ENCODE data around the gene MAP2K6.

Gene MAP2K6

GRCh38 chr17:69431835-69432234, 17.3 kb downstream of the MAP2K6 start:
- TF ChIP-seq CTCF (IDR thresholded peaks at IDR 0.05; ENCODE audit: borderline replicate concordance, extremely low read depth, low read length, poor library complexity, severe bottlenecking) (no peak), EZH2 (IDR thresholded peaks at IDR 0.05; ENCODE audit: borderline replicate concordance, low read depth, low read length, severe bottlenecking) (no peak)
- Histone ChIP-seq H3K36me3 (ENCODE audit: insufficient read depth, low read length) (no peaks in the 10 kb centered on the region), H3K4me2 (ENCODE audit: insufficient read depth, low read length) (no peak overlapping the region), H3K4me1 (ENCODE audit: insufficient read depth, low read length) (no peaks in the 10 kb centered on the region), H3K4me3 (ENCODE audit: low read depth in 1 of 2, low read length in 2 of 2) (no peak overlapping the region), H3K9me3 (ENCODE audit: insufficient read depth, low read length, severe bottlenecking) (no peaks in the 10 kb centered on the region), H4K20me1 (ENCODE audit: insufficient read depth, low read length) (no peaks in the 10 kb centered on the region), H3K79me2 (ENCODE audit: insufficient read depth, low read length) (no peaks in the 10 kb centered on the region), H3K27ac (ENCODE audit: low read length) (no peak overlapping the region), H2AFZ (ENCODE audit: low read depth, low read length) (no peak overlapping the region), H3K27me3 (ENCODE audit: insufficient read depth, low read length, poor library complexity) (no peaks in the 10 kb centered on the region), H3K9ac (ENCODE audit: low read depth, low read length) (no peak overlapping the region)
- ATAC-seq (ENCODE audit: insufficient read depth, low read depth) (no peak), DNase-seq (no peak)

GRCh38 chr17:69433093-69433492, 18.6 kb downstream of the MAP2K6 start:
- H3K79me2 ChIP-seq (ENCODE audit: insufficient read depth, low read length), result no peaks in the 10 kb centered on the region

GRCh38 chr17:69434164-69434579, 19.7 kb downstream of the MAP2K6 start:
- TF ChIP-seq EZH2 (IDR thresholded peaks at IDR 0.05; ENCODE audit: borderline replicate concordance, low read depth, low read length, severe bottlenecking) (no peak), CTCF (IDR thresholded peaks at IDR 0.05; ENCODE audit: borderline replicate concordance, extremely low read depth, low read length, poor library complexity, severe bottlenecking) (no peak)
- no peak overlapping the region for H2AFZ ChIP-seq (ENCODE audit: low read depth, low read length)
- H4K20me1 ChIP-seq (ENCODE audit: insufficient read depth, low read length), result no peaks in the 10 kb centered on the region
- no peak overlapping the region for H3K27ac ChIP-seq (ENCODE audit: low read length)
- H3K4me2 ChIP-seq (ENCODE audit: insufficient read depth, low read length), result no peak overlapping the region
- no peak overlapping the region for H3K9ac ChIP-seq (ENCODE audit: low read depth, low read length)
- no peaks in the 10 kb centered on the region for H3K36me3 ChIP-seq (ENCODE audit: insufficient read depth, low read length)
- no peak for DNase-seq
- no peaks in the 10 kb centered on the region for H3K79me2 ChIP-seq (ENCODE audit: insufficient read depth, low read length)
- H3K4me3 ChIP-seq (ENCODE audit: low read depth in 1 of 2, low read length in 2 of 2), result no peak overlapping the region
- no peaks in the 10 kb centered on the region for H3K4me1 ChIP-seq (ENCODE audit: insufficient read depth, low read length)
- no peak for ATAC-seq (ENCODE audit: insufficient read depth, low read depth)
- H3K27me3 ChIP-seq (ENCODE audit: insufficient read depth, low read length, poor library complexity), result no peaks in the 10 kb centered on the region
- H3K9me3 ChIP-seq (ENCODE audit: insufficient read depth, low read length, severe bottlenecking), result no peaks in the 10 kb centered on the region

More at GRCh38 chr17:69433093-69433492, 18.6 kb downstream of the MAP2K6 start:
- no peaks in the 10 kb centered on the region for H3K36me3 ChIP-seq (ENCODE audit: insufficient read depth, low read length)
- H2AFZ ChIP-seq (ENCODE audit: low read depth, low read length), result no peak overlapping the region
- no peaks in the 10 kb centered on the region for H3K9me3 ChIP-seq (ENCODE audit: insufficient read depth, low read length, severe bottlenecking)
- H3K27ac ChIP-seq (ENCODE audit: low read length), result no peak overlapping the region
- H3K4me3 ChIP-seq (ENCODE audit: low read depth in 1 of 2, low read length in 2 of 2), result no peak overlapping the region
- DNase-seq (no peak), ATAC-seq (ENCODE audit: insufficient read depth, low read depth) (no peak)
- no peak overlapping the region for H3K4me2 ChIP-seq (ENCODE audit: insufficient read depth, low read length)
- H4K20me1 ChIP-seq (ENCODE audit: insufficient read depth, low read length), result no peaks in the 10 kb centered on the region
- H3K4me1 ChIP-seq (ENCODE audit: insufficient read depth, low read length), result no peaks in the 10 kb centered on the region
- H3K27me3 ChIP-seq (ENCODE audit: insufficient read depth, low read length, poor library complexity), result no peaks in the 10 kb centered on the region
- TF ChIP-seq CTCF (IDR thresholded peaks at IDR 0.05; ENCODE audit: borderline replicate concordance, extremely low read depth, low read length, poor library complexity, severe bottlenecking), result no peak
- TF ChIP-seq EZH2 (IDR thresholded peaks at IDR 0.05; ENCODE audit: borderline replicate concordance, low read depth, low read length, severe bottlenecking), result no peak
- H3K9ac ChIP-seq (ENCODE audit: low read depth, low read length), result no peak overlapping the region
